ENCODE data around the gene RPIA. TPM values are rescaled to one million over a fixed set of nuclear protein-coding genes. Genes with fewer than 3 reads are reported as not detected.

The RPIA gene
- polyA plus RNA-seq, 3 donors = 29.7 to 35.7 (median 33.1) TPM

GRCh38 chr2:88680266-88680902 lies 11.1 kb upstream of the RPIA start:
- DNase-seq = no peak

GRCh38 chr2:88680916-88681315 lies 10.6 kb upstream of the RPIA start:
- no peak for DNase-seq

GRCh38 chr2:88683160-88684021 lies 8.1 kb upstream of the RPIA start:
- no peak for DNase-seq

- no peak for DNase-seq
Observed at GRCh38 chr2:88684519-88684918, 7.0 kb upstream of the RPIA start.

DNA sequence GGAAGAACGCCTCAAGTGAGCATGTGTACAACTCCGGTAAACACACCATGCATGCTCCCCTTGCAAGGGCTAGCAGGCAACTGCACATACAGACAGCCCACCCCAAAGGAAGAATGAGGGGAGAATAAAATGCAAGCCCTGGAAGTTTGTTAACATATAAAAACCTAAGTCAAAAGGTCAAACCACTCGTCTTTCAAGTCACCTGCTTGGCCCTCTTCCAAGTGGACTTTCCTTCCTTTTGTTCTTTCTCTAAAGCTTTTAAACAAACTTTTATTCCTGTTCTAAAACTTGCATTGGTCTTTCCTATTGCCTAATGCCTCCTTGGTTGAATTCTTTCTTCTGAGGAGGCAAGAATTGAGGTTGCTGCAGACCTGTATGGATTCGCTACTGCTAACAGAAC lies 5.2 kb upstream of the RPIA start:
- no peak for DNase-seq

GRCh38 chr2:88687384-88687783 lies 4.1 kb upstream of the RPIA start:
- no peak for DNase-seq

GRCh38 chr2:88690591-88691338 lies 708 bp upstream of the RPIA start:
- no peak for DNase-seq

- DNase-seq = peak; percentile 12
Observed at GRCh38 chr2:88692187-88692586, 714 bp downstream of the RPIA start.

DNA sequence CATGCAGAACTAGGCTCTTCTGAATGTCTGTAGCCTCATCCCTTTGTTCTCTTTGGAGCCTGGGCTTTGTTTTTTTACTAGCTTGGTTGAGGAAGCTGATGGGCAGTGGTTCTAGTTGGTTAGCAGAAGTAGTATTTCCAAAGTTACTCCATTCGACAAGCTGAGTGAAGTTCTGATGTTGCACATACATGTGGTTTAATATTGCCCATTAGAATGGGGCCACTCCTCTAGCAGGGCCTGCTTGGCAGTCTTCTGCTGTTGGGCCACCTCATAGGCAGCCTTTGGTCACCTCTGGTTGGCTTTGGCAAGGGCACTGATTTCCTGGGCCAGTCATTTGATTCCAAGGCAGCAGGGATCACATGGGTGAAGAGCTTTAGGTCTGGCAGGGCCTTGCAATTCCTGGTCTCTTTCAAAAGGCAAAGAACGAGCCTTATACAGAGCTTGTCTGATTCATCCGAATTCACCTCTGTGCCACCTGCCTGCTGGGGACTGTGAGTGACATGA lies 2.5 kb downstream of the RPIA start:
- DNase-seq = no peak

GRCh38 chr2:88696611-88697010 lies 5.1 kb downstream of the RPIA start:
- DNase-seq = no peak

- no peak for DNase-seq
Observed at GRCh38 chr2:88697370-88698026, 6.0 kb downstream of the RPIA start.

DNA sequence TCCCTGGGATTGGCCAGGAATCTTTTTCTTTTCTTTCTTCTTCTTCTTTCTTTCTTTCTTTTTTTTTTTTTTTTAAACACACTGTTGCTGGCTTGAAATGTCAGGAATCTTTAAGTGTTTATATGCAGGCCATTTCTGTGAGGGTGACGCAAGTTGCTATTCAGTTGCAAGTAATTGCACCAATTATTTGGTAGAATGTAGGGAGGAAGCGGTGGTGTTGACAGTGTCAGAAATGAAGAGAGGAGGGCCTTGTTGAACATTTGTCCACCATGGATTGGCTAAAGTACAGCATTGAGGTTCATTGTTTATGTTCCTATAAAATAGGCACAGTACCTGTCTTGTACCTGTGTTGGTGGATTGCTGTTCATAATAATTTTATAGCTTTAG lies 6.5 kb downstream of the RPIA start:
- DNase-seq = no peak

DNA sequence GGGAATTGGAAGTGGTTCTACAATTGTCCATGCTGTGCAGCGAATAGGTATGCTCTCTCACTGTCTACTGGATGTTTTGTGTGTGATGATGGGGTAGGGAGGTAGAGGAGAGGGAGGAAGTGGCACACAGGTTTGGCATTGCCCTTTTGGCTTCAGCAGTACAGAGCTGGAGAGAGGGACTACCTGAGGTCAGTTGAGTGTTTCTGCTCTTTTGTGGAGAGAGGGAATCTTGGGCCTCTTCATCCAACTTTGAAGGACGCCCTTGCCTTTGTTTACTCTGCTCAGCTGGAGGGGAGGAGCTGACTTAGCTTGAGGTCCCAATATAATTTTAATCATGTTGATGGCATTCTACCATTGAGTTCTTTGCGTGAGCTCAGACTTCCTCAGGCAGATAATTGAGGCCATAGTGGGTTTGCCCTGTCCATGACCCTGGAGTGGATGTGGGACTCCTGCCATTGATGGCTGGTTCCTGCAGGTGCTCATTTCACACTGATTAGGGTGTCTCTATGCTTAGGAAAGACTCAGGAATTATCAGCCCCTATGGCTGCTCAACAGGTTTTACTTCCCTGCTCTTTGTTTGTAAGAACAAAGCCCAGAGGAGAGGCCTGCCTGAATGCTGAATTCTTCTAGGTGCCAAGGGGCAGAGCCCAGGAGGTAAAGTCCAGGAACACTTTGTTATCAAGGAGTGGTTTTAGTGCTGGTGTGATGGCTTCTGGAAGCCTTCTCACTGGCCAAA lies 7.2 kb downstream of the RPIA start:
- no peak for DNase-seq

- no peak for DNase-seq
Observed at GRCh38 chr2:88707003-88707402, 15.5 kb downstream of the RPIA start.

DNA sequence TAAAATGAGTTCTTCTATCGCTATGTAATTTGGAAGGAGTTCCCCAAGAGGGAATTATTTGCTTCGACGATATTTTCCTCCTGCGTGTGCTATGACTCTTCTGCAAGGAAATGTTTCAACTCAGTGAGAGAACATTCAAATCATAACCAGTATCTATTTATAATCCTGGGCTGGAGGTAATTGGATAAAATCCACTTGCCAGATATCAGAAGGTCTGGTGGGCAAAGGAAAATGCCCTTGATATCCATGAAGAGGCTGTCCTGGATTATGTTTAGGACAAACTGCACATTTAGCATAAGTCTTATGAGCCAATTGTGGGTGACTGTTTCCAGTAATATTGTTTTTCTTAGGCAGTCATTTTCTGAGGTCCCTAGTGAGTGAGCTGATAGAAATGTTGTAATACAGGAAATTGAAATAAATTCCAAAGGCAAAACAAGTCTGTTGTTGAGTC lies 17.7 kb downstream of the RPIA start:
- no peak for DNase-seq

DNA sequence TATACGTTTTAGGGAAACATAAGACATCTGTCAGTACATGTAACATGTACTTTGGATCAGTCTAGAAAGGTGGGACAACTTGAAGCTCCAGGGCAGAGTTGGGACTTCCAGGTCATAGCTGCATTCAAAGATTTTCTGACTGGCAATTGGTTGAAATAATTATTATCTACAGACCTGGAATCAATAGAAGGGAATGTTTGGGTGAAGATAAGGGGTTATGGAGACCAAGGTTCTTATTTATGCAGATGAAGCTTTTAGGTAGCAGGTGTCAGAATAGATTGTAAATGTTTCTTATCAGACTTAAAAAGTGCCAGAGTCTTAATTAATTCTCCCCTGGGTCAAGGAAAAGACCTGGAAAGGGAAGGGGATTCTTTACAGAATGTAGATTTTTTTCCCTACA lies 19.8 kb downstream of the RPIA start:
- no peak for DNase-seq

- no peak for DNase-seq
Observed at GRCh38 chr2:88711897-88712296, 20.4 kb downstream of the RPIA start.

GRCh38 chr2:88713408-88713807 lies 21.9 kb downstream of the RPIA start:
- DNase-seq = no peak

GRCh38 chr2:88714667-88715066 lies 23.2 kb downstream of the RPIA start:
- DNase-seq = no peak

DNA sequence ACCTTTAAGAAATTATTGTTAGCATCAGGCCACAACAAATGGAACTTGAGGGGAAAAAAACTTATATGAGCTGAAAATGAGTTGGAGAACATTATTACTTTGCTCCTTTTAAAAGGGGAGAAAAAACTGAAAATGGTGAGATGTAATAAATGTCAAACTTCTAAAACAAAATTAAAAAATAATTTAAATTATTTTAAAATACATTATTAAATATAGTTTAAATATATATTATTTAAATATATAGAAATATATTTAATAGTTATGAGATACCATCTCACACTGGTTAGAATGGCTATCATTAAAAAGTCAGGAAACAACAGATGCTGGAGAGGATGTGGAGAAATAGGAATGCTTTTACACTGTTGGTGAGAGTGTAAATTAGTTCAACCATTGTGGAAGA lies 28.9 kb downstream of the RPIA start:
- DNase-seq = no peak

GRCh38 chr2:88721268-88721667 lies 29.8 kb downstream of the RPIA start:
- no peak for DNase-seq
